ENCODE measurements around the gene PPP1R3A. TPM values are rescaled to one million over a fixed set of nuclear protein-coding genes. Genes with fewer than 3 reads are reported as not detected.

PPP1R3A gene
- total RNA-seq, 1 experiment from 2014 or later: not detected

DNA sequence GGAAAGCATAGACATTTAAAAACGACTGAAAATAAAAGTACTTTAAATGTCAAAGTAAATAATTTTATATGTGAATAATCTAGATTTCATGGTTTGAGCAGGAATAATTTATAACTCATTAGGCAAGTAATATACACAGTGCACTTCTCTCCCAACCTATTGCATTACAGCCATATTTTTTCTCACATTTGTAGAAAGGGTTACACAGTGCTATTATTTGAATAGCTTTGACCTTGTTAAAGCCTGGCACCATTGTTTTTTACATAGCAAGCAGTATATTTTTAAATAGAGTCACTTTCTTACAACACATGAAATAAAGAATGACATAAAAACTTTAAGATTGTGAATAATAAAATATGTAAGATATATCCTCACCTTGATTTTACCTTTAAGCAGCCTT, 969 bp downstream of the PPP1R3A start:
- Histone ChIP-seq H3K9me2 (ENCODE audit: insufficient read depth) (no peaks in the 10 kb centered on the region), H4K20me1 (ENCODE audit: insufficient read depth) (no peaks in the 10 kb centered on the region), H3K9ac (ENCODE audit: low read length) (no peak overlapping the region), H2AFZ (ENCODE audit: low read depth, low read length, poor library complexity, severe bottlenecking) (no peak overlapping the region), H3K4me2 (ENCODE audit: low read length) (no peak overlapping the region), H3K27ac (ENCODE audit: low read depth, low read length) (no peak overlapping the region), H3K4me3 (replicated peaks in 1 of 2; ENCODE audit: low read depth in 1 of 2, low read length in 2 of 2) (no peak overlapping the region), H3K4me1 (ENCODE audit: control insufficient read depth in 1 of 2, insufficient read depth in 2 of 2, low read length in 2 of 2) (no peaks in the 10 kb centered on the region), H3K79me2 (ENCODE audit: insufficient read depth, low read length) (no peaks in the 10 kb centered on the region), H3K27me3 (ENCODE audit: insufficient read depth, low read length) (no peaks in the 10 kb centered on the region), H3K9me3 (ENCODE audit: control insufficient read depth in 1 of 2, insufficient read depth in 1 of 2, low read depth in 1 of 2, low read length in 2 of 2) (no peaks in the 10 kb centered on the region), H3K36me3 (ENCODE audit: control insufficient read depth in 1 of 2, insufficient read depth in 2 of 2, low read length in 2 of 2) (no peaks in the 10 kb centered on the region)
- POLR2A ChIA-PET: no interaction called here
- CTCF ChIA-PET: no interaction called here
- TF ChIP-seq, protein P1, sequence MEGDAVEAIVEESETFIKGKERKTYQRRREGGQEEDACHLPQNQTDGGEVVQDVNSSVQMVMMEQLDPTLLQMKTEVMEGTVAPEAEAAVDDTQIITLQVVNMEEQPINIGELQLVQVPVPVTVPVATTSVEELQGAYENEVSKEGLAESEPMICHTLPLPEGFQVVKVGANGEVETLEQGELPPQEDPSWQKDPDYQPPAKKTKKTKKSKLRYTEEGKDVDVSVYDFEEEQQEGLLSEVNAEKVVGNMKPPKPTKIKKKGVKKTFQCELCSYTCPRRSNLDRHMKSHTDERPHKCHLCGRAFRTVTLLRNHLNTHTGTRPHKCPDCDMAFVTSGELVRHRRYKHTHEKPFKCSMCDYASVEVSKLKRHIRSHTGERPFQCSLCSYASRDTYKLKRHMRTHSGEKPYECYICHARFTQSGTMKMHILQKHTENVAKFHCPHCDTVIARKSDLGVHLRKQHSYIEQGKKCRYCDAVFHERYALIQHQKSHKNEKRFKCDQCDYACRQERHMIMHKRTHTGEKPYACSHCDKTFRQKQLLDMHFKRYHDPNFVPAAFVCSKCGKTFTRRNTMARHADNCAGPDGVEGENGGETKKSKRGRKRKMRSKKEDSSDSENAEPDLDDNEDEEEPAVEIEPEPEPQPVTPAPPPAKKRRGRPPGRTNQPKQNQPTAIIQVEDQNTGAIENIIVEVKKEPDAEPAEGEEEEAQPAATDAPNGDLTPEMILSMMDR (IDR thresholded peaks at IDR 0.05 in 2 of 3, conservative IDR thresholded peaks at IDR 0.05 in 1 of 3; ENCODE audit: borderline replicate concordance in 1 of 3, insufficient read depth in 1 of 3, low read depth in 2 of 3, low read length in 2 of 3): no peak
- TF ChIP-seq RAD21 (IDR thresholded peaks at IDR 0.05; ENCODE audit: low read depth): no peak
- no peak for TF ChIP-seq EGR1 (IDR thresholded peaks at IDR 0.05; ENCODE audit: low read depth)
- TF ChIP-seq EZH2phosphoT487 (IDR thresholded peaks at IDR 0.05; ENCODE audit: borderline replicate concordance): no peak
- TF ChIP-seq CEBPB (IDR thresholded peaks at IDR 0.05; ENCODE audit: low read depth): no peak
- TF ChIP-seq FOSL1 (IDR thresholded peaks at IDR 0.05; ENCODE audit: low read depth): no peak
- TF ChIP-seq POLR2A (IDR thresholded peaks at IDR 0.05; ENCODE audit: borderline replicate concordance, extremely low read depth, insufficient read depth, insufficient read length): no peak
- TF ChIP-seq JUND (IDR thresholded peaks at IDR 0.05): no peak
- TF ChIP-seq POLR2AphosphoS5 (IDR thresholded peaks at IDR 0.05; ENCODE audit: low read depth, low read length): no peak
- TF ChIP-seq, protein P2, sequence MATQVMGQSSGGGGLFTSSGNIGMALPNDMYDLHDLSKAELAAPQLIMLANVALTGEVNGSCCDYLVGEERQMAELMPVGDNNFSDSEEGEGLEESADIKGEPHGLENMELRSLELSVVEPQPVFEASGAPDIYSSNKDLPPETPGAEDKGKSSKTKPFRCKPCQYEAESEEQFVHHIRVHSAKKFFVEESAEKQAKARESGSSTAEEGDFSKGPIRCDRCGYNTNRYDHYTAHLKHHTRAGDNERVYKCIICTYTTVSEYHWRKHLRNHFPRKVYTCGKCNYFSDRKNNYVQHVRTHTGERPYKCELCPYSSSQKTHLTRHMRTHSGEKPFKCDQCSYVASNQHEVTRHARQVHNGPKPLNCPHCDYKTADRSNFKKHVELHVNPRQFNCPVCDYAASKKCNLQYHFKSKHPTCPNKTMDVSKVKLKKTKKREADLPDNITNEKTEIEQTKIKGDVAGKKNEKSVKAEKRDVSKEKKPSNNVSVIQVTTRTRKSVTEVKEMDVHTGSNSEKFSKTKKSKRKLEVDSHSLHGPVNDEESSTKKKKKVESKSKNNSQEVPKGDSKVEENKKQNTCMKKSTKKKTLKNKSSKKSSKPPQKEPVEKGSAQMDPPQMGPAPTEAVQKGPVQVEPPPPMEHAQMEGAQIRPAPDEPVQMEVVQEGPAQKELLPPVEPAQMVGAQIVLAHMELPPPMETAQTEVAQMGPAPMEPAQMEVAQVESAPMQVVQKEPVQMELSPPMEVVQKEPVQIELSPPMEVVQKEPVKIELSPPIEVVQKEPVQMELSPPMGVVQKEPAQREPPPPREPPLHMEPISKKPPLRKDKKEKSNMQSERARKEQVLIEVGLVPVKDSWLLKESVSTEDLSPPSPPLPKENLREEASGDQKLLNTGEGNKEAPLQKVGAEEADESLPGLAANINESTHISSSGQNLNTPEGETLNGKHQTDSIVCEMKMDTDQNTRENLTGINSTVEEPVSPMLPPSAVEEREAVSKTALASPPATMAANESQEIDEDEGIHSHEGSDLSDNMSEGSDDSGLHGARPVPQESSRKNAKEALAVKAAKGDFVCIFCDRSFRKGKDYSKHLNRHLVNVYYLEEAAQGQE (IDR thresholded peaks at IDR 0.05; ENCODE audit: low read depth): no peak
- no peak for TF ChIP-seq SP1 (IDR thresholded peaks at IDR 0.05; ENCODE audit: low read depth)
- BruUV-seq (replicated peaks): no TSS peak
- no peak for ATAC-seq
- intact Hi-C loops (cut with micrococcal nuclease): no loop called here
- RAD21 ChIA-PET (ENCODE audit: low non-redundant PET in 1 of 2, low total read pairs in 2 of 2, uncharacterized antibody in 2 of 2, unreplicated experiment in 2 of 2): no interaction called here
- no peak for DNase-seq (ENCODE audit: low read depth, low spot score)
